Astrocyte (in vitro differentiated cells and primary cell): ENCODE data around the gene CCDC116.

Experiments
- EZH2 ChIP-seq: IDR thresholded peaks from 2 replicates; pipeline ENCODE4 v1.6.1; 2012; ENCODE audit warnings: mild to moderate bottlenecking, low read length, inconsistent platforms; ENCODE audit not compliant: insufficient read depth
- TF ChIP-seq, protein P1 (sequence below): IDR thresholded peaks from 2 replicates; pipeline ENCODE4 v1.5.1; 2011; ENCODE audit warnings: low read depth, mild to moderate bottlenecking, inconsistent platforms, low read length, moderate library complexity; ENCODE audit not compliant: insufficient read depth

- TF ChIP-seq, protein P1, sequence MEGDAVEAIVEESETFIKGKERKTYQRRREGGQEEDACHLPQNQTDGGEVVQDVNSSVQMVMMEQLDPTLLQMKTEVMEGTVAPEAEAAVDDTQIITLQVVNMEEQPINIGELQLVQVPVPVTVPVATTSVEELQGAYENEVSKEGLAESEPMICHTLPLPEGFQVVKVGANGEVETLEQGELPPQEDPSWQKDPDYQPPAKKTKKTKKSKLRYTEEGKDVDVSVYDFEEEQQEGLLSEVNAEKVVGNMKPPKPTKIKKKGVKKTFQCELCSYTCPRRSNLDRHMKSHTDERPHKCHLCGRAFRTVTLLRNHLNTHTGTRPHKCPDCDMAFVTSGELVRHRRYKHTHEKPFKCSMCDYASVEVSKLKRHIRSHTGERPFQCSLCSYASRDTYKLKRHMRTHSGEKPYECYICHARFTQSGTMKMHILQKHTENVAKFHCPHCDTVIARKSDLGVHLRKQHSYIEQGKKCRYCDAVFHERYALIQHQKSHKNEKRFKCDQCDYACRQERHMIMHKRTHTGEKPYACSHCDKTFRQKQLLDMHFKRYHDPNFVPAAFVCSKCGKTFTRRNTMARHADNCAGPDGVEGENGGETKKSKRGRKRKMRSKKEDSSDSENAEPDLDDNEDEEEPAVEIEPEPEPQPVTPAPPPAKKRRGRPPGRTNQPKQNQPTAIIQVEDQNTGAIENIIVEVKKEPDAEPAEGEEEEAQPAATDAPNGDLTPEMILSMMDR = peak; percentile 22
- no peak for TF ChIP-seq EZH2
Measured at GRCh38 chr22:21593406-21594232, 38.9 kb upstream of the CCDC116 start.
